HG03039 (cell line): ENCODE data around the gene LIN52.

Source experiments
- ATAC-seq: cut with Tn5 transposase; IDR thresholded peaks from one replicate; pipeline ENCODE4 v1.9.1; 2021; ENCODE audit warnings: mild to moderate bottlenecking, moderate library complexity; ENCODE audit not compliant: unreplicated experiment

The LIN52 gene

GRCh38 chr14:74179856-74180255, 95.1 kb downstream of the LIN52 start:
- ATAC-seq = no peak

GRCh38 chr14:74190927-74191575, 106.3 kb downstream of the LIN52 start:
- ATAC-seq = no peak

- no peak for ATAC-seq
Observed at GRCh38 chr14:74194506-74195274, 109.9 kb downstream of the LIN52 start.

- ATAC-seq = no peak
Observed at GRCh38 chr14:74195623-74196022, 110.9 kb downstream of the LIN52 start.

- no peak for ATAC-seq
Observed at GRCh38 chr14:74198441-74199234, 113.9 kb downstream of the LIN52 start.

GRCh38 chr14:74202113-74202512, 117.4 kb downstream of the LIN52 start:
- no peak for ATAC-seq

- ATAC-seq = no peak
Observed at GRCh38 chr14:74203639-74204038, 118.9 kb downstream of the LIN52 start.

GRCh38 chr14:74204491-74204890, 119.7 kb downstream of the LIN52 start:
- no peak for ATAC-seq

GRCh38 chr14:74205882-74206281, 121.1 kb downstream of the LIN52 start:
- no peak for ATAC-seq

GRCh38 chr14:74207943-74208342, 123.2 kb downstream of the LIN52 start:
- ATAC-seq = no peak

- no peak for ATAC-seq
Observed at GRCh38 chr14:74208642-74209041, 123.9 kb downstream of the LIN52 start.

GRCh38 chr14:74211945-74212580, 127.3 kb downstream of the LIN52 start:
- ATAC-seq = no peak

- ATAC-seq = no peak
Observed at GRCh38 chr14:74213907-74214803, 129.4 kb downstream of the LIN52 start.

GRCh38 chr14:74216671-74217070, 131.9 kb downstream of the LIN52 start:
- no peak for ATAC-seq

- no peak for ATAC-seq
Observed at GRCh38 chr14:74217672-74218448, 133.1 kb downstream of the LIN52 start.

GRCh38 chr14:74218462-74218861, 133.7 kb downstream of the LIN52 start:
- no peak for ATAC-seq

GRCh38 chr14:74219277-74220205, 134.8 kb downstream of the LIN52 start:
- no peak for ATAC-seq

- ATAC-seq = no peak
Observed at GRCh38 chr14:74220991-74221390, 136.2 kb downstream of the LIN52 start.
